Loucy (cell line): ENCODE measurements around the gene HCAR3.

ENCODE experiments used
- EZH2phosphoT487 ChIP-seq: fragments of 200-600 bp; IDR thresholded peaks from 2 replicates; pipeline ENCODE4 v1.6.1; 2018; ENCODE audit warnings: antibody characterized with exemption, mild to moderate bottlenecking, moderate library complexity, borderline replicate concordance
- TF ChIP-seq, protein P1 (sequence below): fragments of 200-600 bp; sonication (generic); conservative IDR thresholded peaks from 2 replicates; pipeline ENCODE4 v1.5.1; 2014; ENCODE audit warnings: mild to moderate bottlenecking, antibody characterized with exemption, low read length

DNA sequence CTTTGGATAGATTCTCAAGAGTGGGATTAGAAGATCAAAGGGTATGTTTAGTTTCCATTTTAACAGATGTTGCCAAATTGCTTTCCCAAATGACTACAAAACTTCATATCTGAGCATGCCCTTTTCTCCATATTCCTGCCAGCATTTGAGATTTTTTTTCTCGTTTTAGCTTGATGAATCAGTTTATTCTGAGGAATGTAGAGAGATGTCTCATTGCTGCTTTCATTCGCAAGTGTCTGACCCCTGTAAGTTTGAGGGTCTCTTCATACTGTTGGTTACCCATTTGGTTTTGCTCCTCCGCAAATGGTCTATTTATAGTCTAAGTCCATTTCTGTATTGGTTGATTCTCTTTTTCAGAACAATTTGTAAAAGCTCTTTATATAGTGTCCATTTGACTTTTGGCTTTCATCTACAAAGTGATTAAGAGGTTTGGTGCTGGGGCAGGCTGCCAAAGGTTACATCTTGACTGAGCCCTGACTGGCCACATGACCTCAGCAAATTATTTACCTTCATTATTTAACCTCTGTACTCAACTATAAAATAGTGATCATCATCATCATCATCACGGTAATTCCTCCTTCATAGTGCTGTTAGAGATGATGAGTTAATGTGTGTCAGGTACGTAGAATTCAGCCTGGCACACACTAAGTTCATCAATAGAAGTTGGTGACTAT is 47.1 kb downstream of the HCAR3 start:
- TF ChIP-seq, protein P1, sequence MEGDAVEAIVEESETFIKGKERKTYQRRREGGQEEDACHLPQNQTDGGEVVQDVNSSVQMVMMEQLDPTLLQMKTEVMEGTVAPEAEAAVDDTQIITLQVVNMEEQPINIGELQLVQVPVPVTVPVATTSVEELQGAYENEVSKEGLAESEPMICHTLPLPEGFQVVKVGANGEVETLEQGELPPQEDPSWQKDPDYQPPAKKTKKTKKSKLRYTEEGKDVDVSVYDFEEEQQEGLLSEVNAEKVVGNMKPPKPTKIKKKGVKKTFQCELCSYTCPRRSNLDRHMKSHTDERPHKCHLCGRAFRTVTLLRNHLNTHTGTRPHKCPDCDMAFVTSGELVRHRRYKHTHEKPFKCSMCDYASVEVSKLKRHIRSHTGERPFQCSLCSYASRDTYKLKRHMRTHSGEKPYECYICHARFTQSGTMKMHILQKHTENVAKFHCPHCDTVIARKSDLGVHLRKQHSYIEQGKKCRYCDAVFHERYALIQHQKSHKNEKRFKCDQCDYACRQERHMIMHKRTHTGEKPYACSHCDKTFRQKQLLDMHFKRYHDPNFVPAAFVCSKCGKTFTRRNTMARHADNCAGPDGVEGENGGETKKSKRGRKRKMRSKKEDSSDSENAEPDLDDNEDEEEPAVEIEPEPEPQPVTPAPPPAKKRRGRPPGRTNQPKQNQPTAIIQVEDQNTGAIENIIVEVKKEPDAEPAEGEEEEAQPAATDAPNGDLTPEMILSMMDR: no peak
- TF ChIP-seq EZH2phosphoT487: no peak
